ENCODE data around the gene BCL6B.

Gene BCL6B

DNA sequence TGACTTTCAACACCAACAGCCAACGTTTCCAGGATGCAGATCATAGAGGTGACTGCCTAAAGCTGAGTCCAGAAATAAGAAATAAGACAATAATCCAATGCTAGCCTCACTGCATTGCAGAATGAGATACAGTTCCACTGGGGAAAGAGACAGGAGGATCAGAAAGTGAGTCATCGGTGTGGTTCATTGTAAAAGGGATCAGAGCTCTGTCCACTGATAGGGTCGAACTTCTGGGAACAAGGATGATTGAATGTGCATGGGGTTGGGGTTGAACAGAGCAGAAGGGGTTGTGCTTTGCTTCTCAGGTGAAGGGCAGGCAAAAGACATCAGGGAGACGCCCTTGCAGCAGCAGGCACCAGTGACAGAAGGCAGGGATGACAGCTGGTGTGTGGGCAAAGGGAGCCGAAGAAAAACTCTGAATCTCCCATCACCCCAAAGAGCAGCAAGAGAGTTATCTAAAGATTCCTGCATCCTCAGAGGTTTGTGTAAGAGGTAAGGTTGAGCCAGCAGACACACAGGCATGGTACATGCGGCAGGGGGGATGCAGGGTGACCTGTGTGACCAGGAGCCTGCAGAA is 40.8 kb downstream of the BCL6B start:
- ATAC-seq (ENCODE audit: insufficient read depth, low read depth) (no peak), DNase-seq (no peak)
- H3K27ac ChIP-seq (ENCODE audit: low read length) = no peak overlapping the region
- TF ChIP-seq CTCF (IDR thresholded peaks at IDR 0.05; ENCODE audit: borderline replicate concordance, extremely low read depth, low read length, poor library complexity, severe bottlenecking) (no peak), EZH2 (IDR thresholded peaks at IDR 0.05; ENCODE audit: borderline replicate concordance, low read depth, low read length, severe bottlenecking) (no peak)
- no peak overlapping the region for H3K4me2 ChIP-seq (ENCODE audit: insufficient read depth, low read length)
- peaks cover 4% of the 10 kb centered on the region for H3K9me3 ChIP-seq (ENCODE audit: insufficient read depth, low read length, severe bottlenecking)
- no peak overlapping the region for H3K4me3 ChIP-seq (ENCODE audit: low read depth in 1 of 2, low read length in 2 of 2)
- no peaks in the 10 kb centered on the region for H3K4me1 ChIP-seq (ENCODE audit: insufficient read depth, low read length)
- H3K79me2 ChIP-seq (ENCODE audit: insufficient read depth, low read length) = no peaks in the 10 kb centered on the region
- H3K9ac ChIP-seq (ENCODE audit: low read depth, low read length) = no peak overlapping the region
- H3K27me3 ChIP-seq (ENCODE audit: insufficient read depth, low read length, poor library complexity) = peaks cover 7% of the 10 kb centered on the region
- H3K36me3 ChIP-seq (ENCODE audit: insufficient read depth, low read length) = no peaks in the 10 kb centered on the region
- H4K20me1 ChIP-seq (ENCODE audit: insufficient read depth, low read length) = no peaks in the 10 kb centered on the region
- H2AFZ ChIP-seq (ENCODE audit: low read depth, low read length) = no peak overlapping the region

GRCh38 chr17:7064261-7064660 is 41.4 kb downstream of the BCL6B start:
- no peaks in the 10 kb centered on the region for H3K4me1 ChIP-seq (ENCODE audit: insufficient read depth, low read length)
- no peak for ATAC-seq (ENCODE audit: insufficient read depth, low read depth)

DNA sequence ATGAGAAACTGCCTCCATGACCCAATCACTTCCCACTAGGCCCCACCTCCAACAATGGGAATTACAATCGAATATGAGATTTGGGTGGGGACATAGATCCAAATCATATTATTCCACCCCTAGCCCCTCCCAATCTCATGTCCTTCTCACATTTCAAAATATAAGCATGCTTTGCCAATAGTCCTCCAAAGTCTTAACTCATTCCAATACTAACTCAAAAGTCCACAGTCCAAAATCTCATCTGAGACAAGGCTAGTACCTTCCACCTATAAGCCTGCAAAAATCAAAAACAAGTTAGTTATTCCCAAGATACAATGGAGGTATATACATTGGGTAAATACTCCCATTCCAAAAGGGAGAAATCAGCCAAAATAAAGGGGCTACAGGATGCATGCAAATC is 44.3 kb downstream of the BCL6B start:
- H3K4me2 ChIP-seq (ENCODE audit: insufficient read depth, low read length) = no peak overlapping the region
- H2AFZ ChIP-seq (ENCODE audit: low read depth, low read length) = no peak overlapping the region
- H3K36me3 ChIP-seq (ENCODE audit: insufficient read depth, low read length) = no peaks in the 10 kb centered on the region
- TF ChIP-seq EZH2 (IDR thresholded peaks at IDR 0.05; ENCODE audit: borderline replicate concordance, low read depth, low read length, severe bottlenecking) (no peak), CTCF (IDR thresholded peaks at IDR 0.05; ENCODE audit: borderline replicate concordance, extremely low read depth, low read length, poor library complexity, severe bottlenecking) (no peak)
- no peaks in the 10 kb centered on the region for H3K79me2 ChIP-seq (ENCODE audit: insufficient read depth, low read length)
- H3K4me3 ChIP-seq (ENCODE audit: low read depth in 1 of 2, low read length in 2 of 2) = no peak overlapping the region
- H3K9me3 ChIP-seq (ENCODE audit: insufficient read depth, low read length, severe bottlenecking) = peaks cover 4% of the 10 kb centered on the region
- no peak overlapping the region for H3K27ac ChIP-seq (ENCODE audit: low read length)
- H4K20me1 ChIP-seq (ENCODE audit: insufficient read depth, low read length) = no peaks in the 10 kb centered on the region
- H3K9ac ChIP-seq (ENCODE audit: low read depth, low read length) = no peak overlapping the region
- ATAC-seq (ENCODE audit: insufficient read depth, low read depth) (no peak), DNase-seq (no peak)
- H3K27me3 ChIP-seq (ENCODE audit: insufficient read depth, low read length, poor library complexity) = peaks cover 7% of the 10 kb centered on the region
- H3K4me1 ChIP-seq (ENCODE audit: insufficient read depth, low read length) = no peaks in the 10 kb centered on the region

More at GRCh38 chr17:7064261-7064660, 41.4 kb downstream of the BCL6B start:
- Histone ChIP-seq H3K27me3 (ENCODE audit: insufficient read depth, low read length, poor library complexity) (peaks cover 5% of the 10 kb centered on the region), H4K20me1 (ENCODE audit: insufficient read depth, low read length) (no peaks in the 10 kb centered on the region), H3K79me2 (ENCODE audit: insufficient read depth, low read length) (no peaks in the 10 kb centered on the region), H3K4me3 (ENCODE audit: low read depth in 1 of 2, low read length in 2 of 2) (no peak overlapping the region), H3K36me3 (ENCODE audit: insufficient read depth, low read length) (no peaks in the 10 kb centered on the region), H3K9me3 (ENCODE audit: insufficient read depth, low read length, severe bottlenecking) (peaks cover 4% of the 10 kb centered on the region), H2AFZ (ENCODE audit: low read depth, low read length) (no peak overlapping the region), H3K27ac (ENCODE audit: low read length) (no peak overlapping the region), H3K9ac (ENCODE audit: low read depth, low read length) (no peak overlapping the region), H3K4me2 (ENCODE audit: insufficient read depth, low read length) (no peak overlapping the region)
- no peak for DNase-seq
- no peak for TF ChIP-seq CTCF (IDR thresholded peaks at IDR 0.05; ENCODE audit: borderline replicate concordance, extremely low read depth, low read length, poor library complexity, severe bottlenecking)
- TF ChIP-seq EZH2 (IDR thresholded peaks at IDR 0.05; ENCODE audit: borderline replicate concordance, low read depth, low read length, severe bottlenecking) = no peak

Data from DND-41 (cell line).